Measurements from ENCODE around the gene TGFB2. TPM values are rescaled to one million over a fixed set of nuclear protein-coding genes. Genes with fewer than 3 reads are reported as not detected.

TGFB2 gene
- total RNA-seq: 1 to 10 TPM in 1 of 4 donors, under 1 TPM in 3; 0.56 to 2.3 (median 0.86) TPM

- DNase-seq: peak; percentile 70 to 79
- ATAC-seq: peak; percentile 75 to 78
- Histone ChIP-seq H3K4me3 (peak within 1 kb of the TSS; percentile 66 to 86 (median 70)), H3K4me1 (peaks cover 21 to 22% of the 10 kb centered on the region in 2 donors), H3K9me3 (no peaks in the 10 kb centered on the region), H3K36me3 (no peaks in the 10 kb centered on the region), H3K27me3 (no peaks in the 10 kb centered on the region), H3K27ac (peak within 1 kb of the TSS; percentile 90 to 94 (median 92))
- in situ Hi-C loops (cut with MboI; ENCODE audit: low sequenced_read_pairs in 4 of 4): loop anchor here (5.0 to 25.0 kb wide), 5 partner anchors 140 to 1317 kb away; no protein-coding TSS in a partner anchor
- peak in 1 of 5 experiments; percentile 15 for TF ChIP-seq CTCF (IDR thresholded peaks at IDR 0.05 in 4 of 5, conservative IDR thresholded peaks at IDR 0.05 in 1 of 5)
- TF ChIP-seq POLR2A (IDR thresholded peaks at IDR 0.05): peak; percentile 94 to 96
- intact Hi-C loops (cut with DNase I; ENCODE audit: low total_unique reads): loop anchor here (2.0 to 10.0 kb wide), 5 partner anchors 67 to 827 kb away; partner anchors contain the start of gene LYPLAL1
Observed at GRCh38 chr1:218344814-218345672, at the start of gene TGFB2. TGFB2 (plus strand) TSS chr1:218345336; CDS start chr1:218346702, 1,366 bp downstream.

- Histone ChIP-seq H3K9me3 (no peaks in the 10 kb centered on the region), H3K4me1 (peaks cover 3 to 9% of the 10 kb centered on the region in 2 donors), H3K4me3 (no peak overlapping the region), H3K36me3 (no peaks in the 10 kb centered on the region), H3K27ac (no peak overlapping the region), H3K27me3 (no peaks in the 10 kb centered on the region)
- TF ChIP-seq CTCF (IDR thresholded peaks at IDR 0.05 in 4 of 5, conservative IDR thresholded peaks at IDR 0.05 in 1 of 5): no peak
- TF ChIP-seq POLR2A (IDR thresholded peaks at IDR 0.05): no peak
- ATAC-seq (no peak), DNase-seq (no peak)
- in situ Hi-C loops (cut with MboI; ENCODE audit: low sequenced_read_pairs in 4 of 4) (no loop called here), intact Hi-C loops (cut with DNase I; ENCODE audit: low total_unique reads) (no loop called here)
Observed at GRCh38 chr1:218296162-218296561, 49.0 kb upstream of the TGFB2 start.

- H3K27ac ChIP-seq: no peak overlapping the region
- intact Hi-C loops (cut with DNase I; ENCODE audit: low total_unique reads) (no loop called here), in situ Hi-C loops (cut with MboI; ENCODE audit: low sequenced_read_pairs in 4 of 4) (no loop called here)
- H3K4me1 ChIP-seq: peaks cover 3 to 9% of the 10 kb centered on the region in 2 donors
- ATAC-seq (no peak), DNase-seq (no peak)
- no peaks in the 10 kb centered on the region for H3K27me3 ChIP-seq
- H3K9me3 ChIP-seq: no peaks in the 10 kb centered on the region
- H3K36me3 ChIP-seq: no peaks in the 10 kb centered on the region
- TF ChIP-seq POLR2A (IDR thresholded peaks at IDR 0.05) (no peak), CTCF (IDR thresholded peaks at IDR 0.05 in 4 of 5, conservative IDR thresholded peaks at IDR 0.05 in 1 of 5) (no peak)
- no peak overlapping the region for H3K4me3 ChIP-seq
Observed at GRCh38 chr1:218297461-218297860, 47.7 kb upstream of the TGFB2 start.

GRCh38 chr1:218297867-218298266 is 47.3 kb upstream of the TGFB2 start:
- Histone ChIP-seq H3K27me3 (no peaks in the 10 kb centered on the region), H3K9me3 (no peaks in the 10 kb centered on the region), H3K4me3 (no peak overlapping the region), H3K4me1 (peaks cover 3 to 9% of the 10 kb centered on the region in 2 donors), H3K36me3 (no peaks in the 10 kb centered on the region), H3K27ac (no peak overlapping the region)
- ATAC-seq (no peak), DNase-seq (no peak)
- TF ChIP-seq CTCF (IDR thresholded peaks at IDR 0.05 in 4 of 5, conservative IDR thresholded peaks at IDR 0.05 in 1 of 5) (no peak), POLR2A (IDR thresholded peaks at IDR 0.05) (no peak)
- intact Hi-C loops (cut with DNase I; ENCODE audit: low total_unique reads): no loop called here
- in situ Hi-C loops (cut with MboI; ENCODE audit: low sequenced_read_pairs in 4 of 4): no loop called here
